ENCODE results near the gene PHACTR2.
A peak's percentile ranks its signal among the peaks of the same experiment; 100 is the strongest.

PHACTR2 gene

DNA sequence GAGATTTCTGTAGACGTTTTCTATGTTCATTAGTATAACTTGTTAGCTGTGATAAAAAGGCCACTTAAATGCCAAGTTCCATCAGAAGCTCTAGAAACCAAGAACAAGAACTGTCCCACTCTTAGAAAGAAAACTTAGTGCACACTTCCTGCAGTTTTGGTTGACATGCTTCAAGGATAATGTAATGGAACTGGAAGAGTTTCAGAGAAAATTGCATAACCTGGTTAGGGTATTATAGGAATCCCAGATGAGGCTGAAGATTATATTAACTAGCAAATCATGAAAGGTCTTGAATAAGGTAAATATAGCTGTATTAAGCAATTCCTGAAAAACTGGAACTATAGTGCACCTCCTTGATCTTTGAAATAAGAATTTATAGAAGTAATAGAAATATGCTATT is 1.8 kb upstream of the PHACTR2 start:
- no peak for DNase-seq

DNA sequence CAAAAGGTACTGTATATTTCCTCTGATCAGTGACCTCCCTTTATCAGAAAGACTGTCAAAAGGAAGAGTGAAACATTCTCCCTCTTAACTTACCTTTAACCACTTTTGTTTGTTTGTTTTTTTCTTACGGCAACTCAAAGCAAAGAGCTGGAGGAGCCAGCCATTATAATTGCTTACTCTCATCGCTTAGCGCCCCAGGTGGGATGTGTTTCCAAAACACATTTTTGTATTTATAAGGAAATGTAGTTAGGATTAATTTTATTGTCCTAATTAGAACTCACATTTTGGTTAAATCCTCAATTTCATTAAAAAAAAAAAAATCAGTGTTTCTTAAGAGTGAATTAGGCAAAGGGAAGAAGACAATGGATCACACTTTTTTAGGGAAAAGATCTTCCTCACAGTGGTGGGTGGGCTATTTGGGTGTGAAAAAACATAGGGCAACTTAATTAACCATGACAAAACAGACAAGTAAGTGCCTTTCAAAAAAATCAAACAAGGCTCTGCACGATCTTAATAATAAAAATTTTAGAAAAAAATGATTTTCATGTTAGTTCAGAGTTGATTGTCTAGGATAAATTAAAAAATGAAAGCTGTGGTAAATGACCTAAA is 1.2 kb upstream of the PHACTR2 start:
- peak; percentile 5 for DNase-seq

DNA sequence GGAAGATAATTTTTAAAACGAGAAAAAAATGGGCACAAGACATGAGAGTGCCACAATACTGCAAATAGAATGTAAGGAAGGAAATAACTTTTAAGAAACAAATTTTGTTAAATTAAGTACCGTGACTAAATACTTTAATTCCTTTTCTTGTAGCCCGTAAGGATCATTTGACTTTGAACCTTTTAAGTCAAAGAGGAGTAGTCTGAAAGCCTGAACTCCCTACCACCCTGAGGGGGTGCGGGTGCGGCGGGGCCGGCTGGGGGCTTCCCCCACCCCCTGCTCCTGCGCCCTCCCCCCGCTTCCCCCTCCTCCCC is 231 bp upstream of the PHACTR2 start:
- no peak for DNase-seq

DNA sequence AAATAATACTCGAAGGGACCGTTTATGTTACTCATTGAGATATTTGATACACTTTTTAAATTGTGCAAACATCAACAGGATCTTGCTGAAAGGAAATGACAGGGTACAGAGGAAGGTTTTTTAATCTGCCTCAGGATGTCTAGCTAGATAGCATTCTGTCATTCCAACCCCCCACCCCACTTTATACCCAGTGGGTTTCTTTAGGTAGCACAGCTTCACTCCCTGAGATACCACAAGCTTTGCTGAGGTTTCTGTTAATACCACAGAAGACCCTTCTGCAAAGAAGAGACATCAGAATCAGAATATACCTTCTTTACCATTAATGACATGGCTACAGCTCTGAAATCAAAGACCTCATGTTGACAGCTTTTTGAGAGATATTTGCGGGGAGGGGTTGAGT is 1.3 kb downstream of the PHACTR2 start:
- DNase-seq: no peak

DNA sequence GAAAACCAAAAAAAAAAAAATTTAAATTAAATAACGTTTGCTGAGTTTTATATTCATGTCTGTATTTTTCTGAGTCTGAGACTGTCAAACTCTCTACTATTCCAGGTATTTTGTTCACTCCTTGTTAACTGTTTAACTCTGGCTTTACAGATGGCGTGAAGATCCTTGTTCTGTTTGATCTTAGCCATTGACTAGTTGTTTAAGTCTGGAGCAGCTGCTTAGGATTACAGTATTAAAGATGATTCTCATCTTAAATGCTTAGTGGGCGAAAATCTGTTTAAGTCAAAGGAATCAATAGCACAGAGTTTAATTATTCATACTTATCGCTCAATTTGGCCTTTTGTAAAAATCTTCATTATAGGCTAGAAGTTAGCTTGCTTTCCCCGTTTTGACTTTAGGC is 2.4 kb downstream of the PHACTR2 start:
- DNase-seq: no peak

DNA sequence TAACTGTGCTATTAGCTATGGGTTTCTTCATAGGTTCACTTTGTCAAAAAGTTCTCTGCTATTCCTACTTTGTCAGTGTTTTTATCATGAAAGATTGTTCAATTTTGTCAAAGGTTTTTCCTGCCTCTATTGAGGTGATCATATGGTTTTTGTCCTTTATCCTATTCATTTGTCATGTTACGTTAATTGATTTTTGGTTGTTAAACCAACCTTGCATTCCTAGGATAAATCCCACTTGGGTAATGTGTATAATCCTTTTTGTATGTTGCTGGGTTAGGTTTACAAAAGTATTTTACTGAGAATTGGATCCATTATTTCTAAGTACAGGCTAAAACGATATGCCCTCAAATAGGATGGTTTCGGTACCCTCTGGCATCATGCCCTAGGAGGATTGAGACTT is 5.0 kb downstream of the PHACTR2 start:
- DNase-seq: no peak

DNA sequence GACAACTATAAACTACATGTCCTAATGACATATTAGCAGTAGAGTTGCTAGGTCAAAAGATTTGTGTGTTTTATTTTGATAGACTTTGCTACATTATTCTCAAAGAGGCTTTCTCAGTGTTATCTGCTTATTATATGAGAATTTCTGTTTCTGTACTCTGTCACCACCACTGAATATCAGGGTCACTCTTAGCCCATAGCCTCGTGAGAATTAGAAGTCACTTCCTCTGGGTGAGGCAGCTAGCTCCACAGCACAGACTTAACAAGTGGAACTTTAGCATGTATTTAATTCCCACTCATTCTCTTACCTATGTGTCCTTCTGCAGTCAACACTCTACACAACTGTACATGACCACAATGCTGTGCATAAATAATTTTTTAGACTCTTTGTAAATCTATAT is 6.7 kb downstream of the PHACTR2 start:
- no peak for DNase-seq

DNA sequence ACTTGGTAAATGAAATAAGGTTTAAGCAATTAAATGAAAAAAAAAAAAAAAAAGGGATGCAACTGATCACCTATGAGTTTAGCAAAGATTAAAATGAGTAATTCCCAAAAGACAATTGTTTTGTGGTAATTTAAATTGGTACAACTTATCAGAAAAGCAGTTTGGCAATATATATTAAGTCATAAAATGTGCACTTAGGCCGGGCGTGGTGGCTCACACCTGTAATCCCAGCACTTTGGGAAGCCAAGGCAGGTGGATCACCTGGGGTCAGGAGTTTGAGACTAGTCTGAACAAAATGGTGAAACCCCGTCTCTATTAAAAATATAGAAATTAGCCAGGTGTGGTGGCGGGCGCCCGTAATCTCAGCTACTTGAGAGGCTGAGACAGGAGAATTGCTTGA is 7.9 kb downstream of the PHACTR2 start:
- no peak for DNase-seq

DNA sequence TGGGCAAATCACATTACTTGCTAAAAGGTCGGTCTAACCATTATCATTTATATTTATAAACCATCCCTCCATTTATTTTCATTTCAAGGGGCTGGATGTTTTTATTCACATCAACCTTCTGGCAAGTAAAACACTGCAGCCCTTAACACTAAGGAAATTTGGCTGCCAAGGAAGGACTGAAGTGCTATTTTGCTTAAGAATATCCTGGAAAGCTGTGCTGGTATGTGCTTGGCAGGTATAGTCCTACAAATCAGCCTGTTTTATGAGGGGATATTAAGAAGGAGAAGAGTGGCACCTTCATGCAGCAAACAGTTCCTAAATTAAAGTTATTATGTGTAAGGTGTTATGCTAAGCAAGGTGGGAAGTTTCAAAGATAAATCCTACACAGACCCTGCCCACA is 9.8 kb downstream of the PHACTR2 start:
- DNase-seq: no peak

DNA sequence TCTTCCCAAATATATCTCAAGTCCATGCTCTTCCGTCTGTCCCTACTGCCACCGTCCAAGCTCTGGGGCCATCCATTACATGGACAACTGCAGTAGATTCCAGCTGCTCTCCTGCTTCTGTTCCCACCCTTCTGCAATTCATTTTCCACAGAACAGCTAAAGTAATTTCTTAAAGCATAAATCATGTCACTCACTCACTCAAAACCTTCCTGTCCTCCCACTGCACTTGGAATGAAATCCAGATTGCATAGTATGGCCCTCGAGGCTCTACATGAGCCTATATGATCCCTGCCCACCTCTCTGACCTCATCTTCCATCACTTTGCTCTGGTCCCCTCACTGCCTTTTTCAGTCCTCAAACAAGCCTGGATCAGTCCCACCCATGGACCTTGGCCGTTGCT is 10.9 kb downstream of the PHACTR2 start:
- DNase-seq: no peak

DNA sequence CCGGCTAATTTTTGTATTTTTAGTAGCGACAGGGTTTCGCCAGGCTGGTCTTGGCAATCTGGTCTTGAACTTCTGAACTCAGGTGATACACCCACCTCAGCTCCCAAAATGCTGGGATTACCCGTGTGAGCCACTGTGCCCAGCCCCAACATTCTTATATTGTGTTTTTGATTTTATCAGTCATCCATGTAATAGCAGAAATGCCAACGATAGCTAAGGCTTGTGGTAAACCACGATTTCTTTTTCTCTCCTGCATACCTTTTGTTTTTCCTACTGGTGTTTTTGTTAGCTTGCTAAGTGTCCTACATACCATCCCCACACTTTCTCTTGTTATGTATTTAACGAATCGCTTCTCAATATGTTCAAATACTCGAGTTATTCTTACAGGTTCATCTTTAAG is 12.1 kb downstream of the PHACTR2 start:
- no peak for DNase-seq

DNA sequence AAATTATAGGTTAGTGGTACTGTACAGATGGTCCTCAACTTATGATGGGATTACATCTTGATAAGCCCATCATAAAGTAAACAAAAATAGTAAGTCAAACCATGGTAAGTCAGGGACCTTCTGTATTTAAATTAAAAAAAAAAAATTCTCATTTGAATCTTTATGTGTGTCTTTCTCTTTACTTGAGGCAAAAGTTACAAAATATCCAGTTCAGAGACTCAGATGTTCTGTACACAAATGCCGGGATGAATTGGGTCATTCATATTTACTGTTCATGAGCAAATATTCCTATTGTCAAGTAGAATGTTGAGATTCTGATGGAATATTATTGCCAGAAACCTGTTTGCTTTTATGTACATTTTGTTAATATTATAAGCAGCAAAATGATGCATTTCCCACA is 13.4 kb downstream of the PHACTR2 start:
- DNase-seq: no peak

DNA sequence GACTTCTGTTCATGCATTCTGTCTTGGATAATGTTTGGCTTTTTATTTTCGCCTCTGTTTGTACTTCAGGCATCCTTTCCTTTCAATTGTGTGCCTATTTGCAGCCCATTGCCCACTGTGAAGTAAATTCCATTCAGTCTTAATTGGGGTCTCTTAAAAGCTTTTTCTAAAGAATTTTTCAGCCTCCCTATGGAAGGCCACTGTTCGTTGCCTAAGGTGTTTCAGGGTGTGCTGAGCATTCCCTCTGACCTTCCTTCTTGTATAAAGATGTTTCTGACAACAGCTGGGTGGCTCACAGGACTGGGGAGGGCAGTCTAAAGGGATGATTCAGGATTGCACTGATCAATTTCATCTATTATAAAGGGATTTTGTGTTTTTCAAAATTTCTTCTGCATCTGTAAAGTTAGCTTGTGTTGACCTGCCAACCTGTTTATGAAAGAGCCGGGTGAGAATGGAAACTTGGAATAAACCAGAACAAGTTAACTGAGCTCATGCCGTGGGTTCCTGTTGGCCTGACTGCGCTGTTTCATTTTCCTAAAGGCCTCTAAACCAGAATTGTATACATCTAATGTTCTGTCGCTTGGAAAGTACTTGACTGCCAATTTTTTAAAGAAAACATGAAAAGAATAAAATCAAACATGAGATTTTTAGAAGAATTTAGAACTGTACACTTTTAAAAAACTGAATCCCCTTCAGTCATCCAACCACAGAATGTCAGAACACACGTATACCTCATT is 14.3 kb downstream of the PHACTR2 start:
- DNase-seq: no peak

DNA sequence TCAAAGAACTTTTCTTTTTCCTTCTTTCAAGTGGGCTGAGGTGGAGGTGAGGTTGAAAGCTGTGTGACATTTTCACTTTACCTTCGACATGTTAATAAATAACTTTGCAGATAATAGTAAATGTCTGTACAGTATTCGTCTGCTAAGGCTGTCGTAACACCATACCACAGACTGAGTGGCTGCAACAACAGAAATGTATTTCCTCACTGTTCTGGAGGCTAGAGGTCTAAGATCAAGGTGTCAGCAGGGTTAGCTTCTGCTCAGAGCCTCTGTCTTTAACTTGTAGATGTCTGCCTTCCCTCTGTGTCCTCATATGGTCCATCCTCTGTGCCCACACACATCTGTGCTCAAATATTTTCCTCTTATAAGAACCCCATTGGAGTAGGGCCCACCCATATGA is 14.9 kb downstream of the PHACTR2 start:
- no peak for DNase-seq

DNA sequence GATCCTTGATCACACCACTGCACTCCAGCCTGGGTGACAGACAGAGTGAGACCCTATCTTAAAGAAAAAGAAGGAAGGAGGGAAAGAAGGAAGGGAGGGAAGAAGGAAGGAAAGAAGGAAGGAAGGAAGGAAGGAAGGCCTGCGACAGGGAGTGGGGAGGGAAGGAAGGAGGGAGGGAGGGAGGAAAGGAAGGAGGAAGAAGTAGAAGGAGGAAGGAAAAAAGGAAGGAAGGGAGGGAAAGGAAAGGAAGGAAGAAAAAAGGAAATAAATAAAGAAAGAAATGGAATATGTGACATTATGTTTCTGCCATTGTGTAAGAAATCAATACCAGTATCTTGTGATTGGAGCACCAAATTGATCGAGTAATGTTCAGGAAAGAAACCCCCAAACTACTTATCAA is 16.2 kb downstream of the PHACTR2 start:
- no peak for DNase-seq

DNA sequence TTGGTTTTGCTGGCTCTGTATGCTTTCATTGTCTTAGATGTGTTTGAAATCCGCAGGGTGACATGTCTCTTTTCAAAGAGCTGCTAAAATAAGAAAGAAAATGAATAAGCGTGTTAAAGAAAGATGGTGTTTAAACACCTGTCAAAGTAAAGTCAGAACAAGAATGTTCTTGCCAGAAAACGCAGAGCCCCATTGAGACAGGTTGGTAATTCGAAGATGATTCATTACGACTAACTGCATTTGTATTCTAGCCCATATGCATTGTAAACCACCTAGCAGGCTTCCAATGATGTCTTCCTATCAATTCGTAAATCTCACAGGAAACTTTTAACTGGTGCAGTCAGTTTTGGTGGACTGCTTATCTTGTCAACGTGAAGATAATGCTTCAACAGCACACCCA is 16.8 kb downstream of the PHACTR2 start:
- no peak for DNase-seq

DNA sequence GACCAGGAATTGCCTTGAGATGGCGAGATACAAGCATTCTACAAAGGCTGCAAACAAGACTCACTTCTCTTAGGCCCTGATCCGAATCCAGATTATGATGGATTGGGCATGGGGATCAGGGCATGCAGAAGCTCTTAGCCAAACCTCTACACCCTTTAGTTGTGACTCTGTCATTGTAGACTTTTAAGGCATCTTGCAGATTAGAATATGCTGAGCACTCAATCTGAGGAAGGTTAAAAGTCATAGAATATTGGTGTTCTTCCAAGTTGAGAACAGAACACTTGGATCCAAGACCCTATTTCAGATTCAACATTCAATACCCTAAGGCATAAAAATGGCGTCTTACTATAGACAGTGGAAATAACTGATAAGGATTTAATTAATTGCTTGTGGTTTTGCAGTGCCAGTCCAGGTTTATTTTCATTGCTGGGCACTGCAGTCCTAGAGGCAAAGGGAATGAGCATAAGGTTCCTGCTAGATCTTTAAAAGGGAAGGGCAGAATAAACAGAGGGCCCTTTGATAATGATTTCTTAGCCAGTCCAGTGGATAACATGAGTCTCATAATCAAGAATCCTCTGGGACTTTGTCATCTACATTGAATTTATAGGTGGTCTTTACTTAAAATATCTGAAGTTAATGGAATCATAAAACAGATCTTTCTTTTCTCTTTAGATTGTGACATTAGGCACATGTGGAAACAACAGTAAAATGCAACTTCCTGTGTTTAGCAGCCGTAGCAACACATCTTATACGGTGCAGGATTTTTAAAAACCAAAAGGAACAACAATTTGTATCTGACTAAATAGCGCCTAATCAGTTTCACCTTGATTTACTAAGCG is 17.6 kb downstream of the PHACTR2 start:
- DNase-seq: no peak

DNA sequence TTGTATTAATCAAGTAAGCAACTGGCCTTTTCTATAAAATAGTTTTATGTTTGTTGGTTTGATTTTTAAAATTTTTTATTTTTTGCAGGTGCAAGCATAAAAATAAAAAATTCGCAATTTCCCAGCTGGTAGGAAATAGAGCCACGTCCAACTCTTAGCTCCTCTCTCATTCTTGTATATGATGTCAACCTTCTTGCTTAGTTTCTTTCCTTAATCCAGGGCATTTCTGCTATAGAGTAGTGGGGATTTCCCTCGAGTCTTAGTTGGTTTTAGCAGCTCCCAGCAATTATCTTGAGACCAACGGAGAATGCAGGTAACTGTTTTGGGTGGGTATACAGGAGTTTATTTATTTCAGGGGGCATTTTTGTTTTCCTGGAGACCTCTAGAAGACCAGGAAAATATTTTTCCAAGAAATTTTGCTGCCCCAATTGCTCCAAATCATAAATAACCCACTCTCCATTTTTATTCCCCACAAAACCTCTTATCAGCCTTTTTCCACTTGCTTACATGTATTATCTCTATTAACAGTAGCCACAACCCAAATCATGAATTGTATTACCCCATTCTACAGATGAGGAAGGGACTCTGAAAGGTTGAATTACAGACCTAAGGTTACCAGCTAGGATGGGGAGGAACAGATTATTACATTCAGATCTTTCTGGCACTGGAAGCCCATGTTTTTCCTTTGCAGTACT is 18.4 kb downstream of the PHACTR2 start:
- no peak for DNase-seq

DNA sequence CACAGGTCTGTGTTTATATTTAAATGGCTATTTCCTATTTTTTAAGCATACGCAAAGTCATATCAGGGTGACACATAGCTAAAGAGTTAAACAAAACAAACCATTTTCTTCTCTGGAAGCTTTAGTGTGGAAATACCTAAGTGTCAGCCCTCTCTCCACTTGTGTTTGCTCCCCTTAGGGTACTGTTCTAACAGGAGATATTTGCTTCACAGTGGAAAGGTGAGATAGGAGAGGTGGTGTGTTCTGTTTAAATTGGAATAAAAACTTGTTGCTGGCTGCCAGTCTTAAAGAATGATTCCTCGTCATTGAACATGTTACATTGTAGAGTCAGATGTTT is 18.9 kb downstream of the PHACTR2 start:
- DNase-seq: no peak

DNA sequence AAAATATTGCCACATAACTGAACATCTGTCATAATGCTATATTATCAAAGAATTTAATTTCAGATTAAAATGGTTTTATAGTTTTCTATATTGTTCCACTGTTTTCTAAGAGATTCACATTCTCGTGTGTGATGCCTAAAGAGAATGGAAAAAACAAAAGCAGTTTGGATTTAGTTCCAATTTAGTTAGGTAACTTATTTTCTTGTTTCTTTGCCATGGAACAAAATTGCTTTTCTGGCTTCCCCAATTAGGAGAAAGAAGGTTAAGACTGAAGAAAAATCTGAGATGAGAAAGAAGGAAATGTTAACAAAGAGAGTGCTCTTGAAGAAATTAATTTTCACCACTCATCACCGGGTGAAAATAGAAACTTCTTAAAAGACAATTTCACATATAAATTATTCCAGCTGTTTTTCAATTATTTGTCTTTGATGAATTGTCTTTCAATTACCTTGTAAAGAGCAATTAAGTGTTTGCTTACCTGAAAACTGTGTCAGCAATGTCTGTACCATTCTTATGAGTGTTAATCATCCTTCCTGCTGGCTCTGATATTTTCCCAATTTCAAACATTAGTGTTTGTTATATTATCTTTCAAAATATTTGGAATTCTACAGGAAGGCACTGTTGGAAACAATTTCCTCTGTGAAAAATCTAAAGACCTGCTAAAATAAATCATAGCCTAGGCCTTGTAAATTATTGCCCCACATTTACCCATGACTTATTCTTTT is 19.5 kb downstream of the PHACTR2 start:
- no peak for DNase-seq

DNA sequence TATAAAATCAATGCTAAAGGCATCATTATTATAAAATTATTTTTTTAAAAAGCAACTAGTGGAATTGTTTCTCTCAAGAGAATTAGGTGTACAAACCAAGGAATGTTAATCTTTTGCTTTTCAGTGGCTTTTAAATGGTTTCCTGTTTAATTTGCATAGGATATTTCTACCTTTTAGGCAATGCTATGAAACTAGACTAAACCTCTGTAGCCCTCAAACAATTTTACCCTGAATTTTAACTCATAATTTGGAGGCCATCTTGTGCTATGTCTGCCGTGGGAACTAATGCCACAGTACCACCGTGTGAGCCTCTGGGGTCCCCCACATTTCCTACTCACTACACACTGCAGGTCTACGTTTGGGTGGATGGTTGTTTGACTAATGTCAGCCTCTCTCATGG is 20.6 kb downstream of the PHACTR2 start:
- no peak for DNase-seq

DNA sequence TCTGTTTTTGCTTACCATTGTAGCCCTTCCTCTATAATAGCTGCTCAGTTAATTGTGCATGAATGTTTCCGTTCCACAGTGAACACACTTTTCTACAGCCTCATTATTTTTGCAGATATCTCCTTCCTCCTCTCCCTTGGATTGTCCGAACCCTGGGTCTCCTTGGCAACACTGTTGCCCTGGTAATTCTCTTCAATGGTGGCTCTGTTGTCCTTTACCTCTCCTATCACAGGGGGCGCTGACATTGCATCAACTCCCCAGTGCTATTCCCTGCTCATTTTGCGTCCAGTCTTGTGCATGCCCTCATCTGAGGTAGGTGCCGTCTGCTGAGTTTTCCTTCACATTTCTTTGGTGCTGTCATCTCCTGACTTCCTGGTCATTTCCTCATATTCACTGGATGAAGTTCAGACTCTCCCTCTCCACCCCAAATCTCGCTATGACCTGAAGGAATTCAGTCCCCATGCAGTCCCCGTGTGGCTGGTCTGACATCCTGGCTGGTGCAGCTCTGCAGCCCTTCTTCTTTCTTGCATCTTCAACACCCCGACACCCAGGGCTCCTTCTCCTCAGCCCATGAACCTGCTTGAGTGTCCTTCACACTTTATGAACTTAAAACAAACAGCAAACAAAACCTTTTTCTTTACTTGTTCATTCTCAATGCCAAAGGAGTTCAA is 21.1 kb downstream of the PHACTR2 start:
- DNase-seq: peak; percentile 7

DNA sequence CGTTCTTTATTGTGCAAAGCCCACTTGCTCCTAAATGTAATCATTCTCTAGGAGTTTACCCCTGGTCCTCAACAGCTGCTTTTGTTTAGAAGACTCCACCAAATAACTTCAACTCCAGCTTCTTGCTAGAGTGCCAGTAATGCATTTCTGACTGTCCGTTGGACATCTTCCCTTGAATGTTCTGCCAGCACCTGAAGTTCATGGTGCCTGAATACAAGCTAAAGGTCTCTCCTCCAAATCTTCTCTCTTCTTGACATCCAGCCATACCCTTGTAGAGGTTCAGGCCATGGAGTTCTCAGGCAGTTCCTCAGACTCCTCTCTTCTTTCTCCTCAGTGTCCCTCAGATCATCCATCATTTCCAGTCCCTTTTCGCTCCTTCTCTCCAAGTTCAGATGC is 21.7 kb downstream of the PHACTR2 start:
- no peak for DNase-seq
